ENCODE measurements around the gene ITGAL. TPM values are rescaled to one million over a fixed set of nuclear protein-coding genes. Genes with fewer than 3 reads are reported as not detected.

The ITGAL gene
- total and polyA plus RNA-seq, 2 experiments from 2014 or later = 0.95 to 3.4 TPM

- Histone ChIP-seq H3K4me3 (no peak overlapping the region), H4K20me1 (ENCODE audit: insufficient read depth, poor library complexity, severe bottlenecking) (no peaks in the 10 kb centered on the region), H3K9me3 (ENCODE audit: low read depth) (no peaks in the 10 kb centered on the region), H3K36me3 (replicated peaks; ENCODE audit: insufficient read depth, low read depth) (no peaks in the 10 kb centered on the region), H3K27me3 (no peaks in the 10 kb centered on the region), H3K4me1 (ENCODE audit: insufficient read depth) (no peaks in the 10 kb centered on the region), H3K79me2 (no peaks in the 10 kb centered on the region), H3K9me2 (replicated peaks; ENCODE audit: insufficient read depth) (no peaks in the 10 kb centered on the region), H2AFZ (no peak overlapping the region), H3K27ac (no peak overlapping the region), H3K4me2 (no peak overlapping the region)
- TF ChIP-seq EZH2phosphoT487 (IDR thresholded peaks at IDR 0.05; ENCODE audit: low read depth, severe bottlenecking, unreplicated experiment) (no peak), EZH2 (IDR thresholded peaks at IDR 0.05; ENCODE audit: borderline replicate concordance) (no peak), CTCF (IDR thresholded peaks at IDR 0.05; ENCODE audit: poor library complexity) (no peak)
- no peak for DNase-seq (ENCODE audit: low spot score)
- WGBS (ENCODE audit: low lambda C conversion rate, missing lambda C conversion rate) = 81% methylated on average over 3 of the region's 3 CpGs
These were observed 2.4 kb upstream of the ITGAL start for GRCh38 chr16:30470170-30470512.

GRCh38 chr16:30470632-30470995, 1.9 kb upstream of the ITGAL start:
- Histone ChIP-seq H3K9me2 (replicated peaks; ENCODE audit: insufficient read depth) (no peaks in the 10 kb centered on the region), H3K27ac (no peak overlapping the region), H3K4me1 (ENCODE audit: insufficient read depth) (no peaks in the 10 kb centered on the region), H3K4me2 (no peak overlapping the region), H3K36me3 (replicated peaks; ENCODE audit: insufficient read depth, low read depth) (no peaks in the 10 kb centered on the region), H2AFZ (no peak overlapping the region), H3K9me3 (ENCODE audit: low read depth) (no peaks in the 10 kb centered on the region), H3K79me2 (no peaks in the 10 kb centered on the region), H4K20me1 (ENCODE audit: insufficient read depth, poor library complexity, severe bottlenecking) (no peaks in the 10 kb centered on the region), H3K4me3 (no peak overlapping the region), H3K27me3 (no peaks in the 10 kb centered on the region)
- no peak for DNase-seq (ENCODE audit: low spot score)
- 95% methylated on average over 8 of the region's 8 CpGs for WGBS (ENCODE audit: low lambda C conversion rate, missing lambda C conversion rate)
- TF ChIP-seq EZH2 (IDR thresholded peaks at IDR 0.05; ENCODE audit: borderline replicate concordance) (no peak), EZH2phosphoT487 (IDR thresholded peaks at IDR 0.05; ENCODE audit: low read depth, severe bottlenecking, unreplicated experiment) (no peak), CTCF (IDR thresholded peaks at IDR 0.05; ENCODE audit: poor library complexity) (no peak)

GRCh38 chr16:30473231-30474073, 910 bp downstream of the ITGAL start:
- no peak for TF ChIP-seq CTCF (IDR thresholded peaks at IDR 0.05; ENCODE audit: poor library complexity)
- no peak for TF ChIP-seq EZH2phosphoT487 (IDR thresholded peaks at IDR 0.05; ENCODE audit: low read depth, severe bottlenecking, unreplicated experiment)
- no peak for TF ChIP-seq EZH2 (IDR thresholded peaks at IDR 0.05; ENCODE audit: borderline replicate concordance)
- no peaks in the 10 kb centered on the region for H3K9me3 ChIP-seq (ENCODE audit: low read depth)
- WGBS (ENCODE audit: low lambda C conversion rate, missing lambda C conversion rate) = 85% methylated on average over 16 of the region's 19 CpGs
- DNase-seq (ENCODE audit: low spot score) = no peak
- no peaks in the 10 kb centered on the region for H3K9me2 ChIP-seq (replicated peaks; ENCODE audit: insufficient read depth)
- H3K79me2 ChIP-seq = no peaks in the 10 kb centered on the region
- H3K27ac ChIP-seq = no peak overlapping the region
- H3K36me3 ChIP-seq (replicated peaks; ENCODE audit: insufficient read depth, low read depth) = no peaks in the 10 kb centered on the region
- H3K27me3 ChIP-seq = no peaks in the 10 kb centered on the region
- no peak overlapping the region for H2AFZ ChIP-seq
- H3K4me3 ChIP-seq = no peak overlapping the region
- H3K4me1 ChIP-seq (ENCODE audit: insufficient read depth) = no peaks in the 10 kb centered on the region
- H4K20me1 ChIP-seq (ENCODE audit: insufficient read depth, poor library complexity, severe bottlenecking) = no peaks in the 10 kb centered on the region
- no peak overlapping the region for H3K4me2 ChIP-seq

Data from hepatocyte (in vitro differentiated cells).